ENCODE data around the gene PECR.
"Not testable (repeated sequence)": the region's sequence is repeated elsewhere in the genome, so short reads cannot be mapped to it uniquely, and the experiment has no call there.

Gene PECR

GRCh38 chr2:216002101-216002678 is 79.4 kb downstream of the PECR start:
- DNase-seq (ENCODE audit: low read depth) = no peak

GRCh38 chr2:216001216-216002100 is 80.2 kb downstream of the PECR start:
- no peak for DNase-seq (ENCODE audit: low read depth)

GRCh38 chr2:215998636-215999035 is 83.0 kb downstream of the PECR start:
- DNase-seq (ENCODE audit: low read depth) = no peak

GRCh38 chr2:215997219-215997618 is 84.4 kb downstream of the PECR start:
- DNase-seq (ENCODE audit: low read depth) = no peak

- no peak for DNase-seq (ENCODE audit: low read depth)
Measured at GRCh38 chr2:215994911-215995310, 86.7 kb downstream of the PECR start.

- DNase-seq (ENCODE audit: low read depth) = not testable (repeated sequence)
Measured at GRCh38 chr2:215988556-215989207, 92.9 kb downstream of the PECR start.

Measured in activated T-cell treated with anti-CD3 and anti-CD28 coated beads for 24 hours (primary cell).